ENCODE data around the gene EZH2. TPM values are rescaled to one million over a fixed set of nuclear protein-coding genes. Genes with fewer than 3 reads are reported as not detected.

EZH2 gene
- 1 to 10 TPM in 1 of 4 donors, under 1 TPM in 3; 0.62 to 1.5 (median 0.65) TPM for total RNA-seq

- ATAC-seq = peak; percentile 44
- peak within 1 kb of the TSS; percentile 36 to 97 (median 92) for H3K27ac ChIP-seq
- H3K4me3 ChIP-seq = peak within 1 kb of the TSS; percentile 45 to 95
- H3K9me3 ChIP-seq = no peaks in the 10 kb centered on the region
- TF ChIP-seq EP300 (IDR thresholded peaks at IDR 0.05) (no peak), CTCF (IDR thresholded peaks at IDR 0.05) (no peak), POLR2A (IDR thresholded peaks at IDR 0.05) (no peak), POLR2AphosphoS5 (IDR thresholded peaks at IDR 0.05) (no peak)
- H3K4me1 ChIP-seq = peaks cover 0 to 16% (median 0%) of the 10 kb centered on the region in 3 donors
- peaks cover 31% of the 10 kb centered on the region for H3K27me3 ChIP-seq
- H3K36me3 ChIP-seq = no peaks in the 10 kb centered on the region
- WGBS, 2 donors (ENCODE audit: low coverage in 1 of 2) = no CpG with 5 or more reads among the region's 50 CpGs
These were observed at the start of gene EZH2 for GRCh38 chr7:148884049-148884298. Gene EZH2, minus strand, starts transcription at chr7:148884291. Its CDS starts 36,993 bp downstream, at chr7:148847298.

DNA sequence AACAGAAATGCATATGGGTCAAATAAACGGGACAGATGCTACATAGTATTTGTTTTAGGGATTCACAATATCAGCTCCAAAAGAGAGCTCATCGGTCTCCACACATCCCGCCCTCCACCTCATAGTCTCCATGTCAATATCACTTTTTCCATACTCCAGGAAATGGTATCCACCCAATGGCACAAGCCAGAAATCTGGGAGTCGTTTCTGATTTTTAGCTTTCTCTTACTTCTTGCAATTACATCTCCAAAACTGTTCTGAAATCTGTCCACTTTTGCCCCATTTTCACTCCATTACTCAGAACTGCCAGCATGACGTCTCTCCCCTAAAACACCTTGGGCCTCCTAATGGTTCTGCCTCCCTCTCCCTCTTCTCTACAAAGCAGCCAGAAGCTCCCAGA lies 47.4 kb upstream of the EZH2 start:
- no peak for TF ChIP-seq POLR2A (IDR thresholded peaks at IDR 0.05)
- 62 to 64% methylated on average over 4 to 5 of the region's 5 CpGs for WGBS, 2 donors (ENCODE audit: low coverage in 1 of 2)
- Histone ChIP-seq H3K27me3 (no peaks in the 10 kb centered on the region), H3K4me1 (no peaks in the 10 kb centered on the region), H3K9me3 (no peaks in the 10 kb centered on the region), H3K36me3 (no peaks in the 10 kb centered on the region), H3K27ac (no peak overlapping the region), H3K4me3 (no peak overlapping the region)
- ATAC-seq = no peak

DNA sequence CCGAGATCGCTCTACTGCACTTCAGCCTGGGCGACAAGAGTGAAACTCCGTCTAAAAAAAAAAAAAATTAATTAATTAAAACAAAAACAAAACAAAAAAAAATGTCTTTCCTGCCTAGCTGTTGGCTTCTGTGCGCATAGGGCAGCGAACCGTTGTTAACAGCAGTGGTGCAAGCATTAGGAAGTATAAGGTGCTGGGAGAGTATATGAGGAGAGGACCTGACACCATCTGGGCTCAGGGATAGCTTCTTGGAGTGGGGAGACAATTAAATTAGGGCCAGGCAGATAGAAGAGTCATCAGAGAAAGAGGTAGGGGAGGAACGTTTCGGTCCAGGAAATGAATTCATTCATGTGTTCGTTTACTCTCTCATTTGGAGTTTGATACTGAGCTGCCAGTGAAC lies 46.2 kb upstream of the EZH2 start:
- Histone ChIP-seq H3K9me3 (no peaks in the 10 kb centered on the region), H3K4me3 (no peak overlapping the region), H3K27ac (no peak overlapping the region), H3K36me3 (no peaks in the 10 kb centered on the region), H3K27me3 (no peaks in the 10 kb centered on the region), H3K4me1 (no peaks in the 10 kb centered on the region)
- no peak for TF ChIP-seq CTCF (IDR thresholded peaks at IDR 0.05)
- TF ChIP-seq POLR2AphosphoS5 (IDR thresholded peaks at IDR 0.05) = no peak
- no peak for TF ChIP-seq POLR2A (IDR thresholded peaks at IDR 0.05)
- TF ChIP-seq EP300 (IDR thresholded peaks at IDR 0.05) = no peak
- 81% methylated on average over 10 of the region's 10 CpGs; no CpG with 5 or more reads in 1 of the 2 donors for WGBS, 2 donors (ENCODE audit: low coverage in 1 of 2)
- no peak for ATAC-seq

DNA sequence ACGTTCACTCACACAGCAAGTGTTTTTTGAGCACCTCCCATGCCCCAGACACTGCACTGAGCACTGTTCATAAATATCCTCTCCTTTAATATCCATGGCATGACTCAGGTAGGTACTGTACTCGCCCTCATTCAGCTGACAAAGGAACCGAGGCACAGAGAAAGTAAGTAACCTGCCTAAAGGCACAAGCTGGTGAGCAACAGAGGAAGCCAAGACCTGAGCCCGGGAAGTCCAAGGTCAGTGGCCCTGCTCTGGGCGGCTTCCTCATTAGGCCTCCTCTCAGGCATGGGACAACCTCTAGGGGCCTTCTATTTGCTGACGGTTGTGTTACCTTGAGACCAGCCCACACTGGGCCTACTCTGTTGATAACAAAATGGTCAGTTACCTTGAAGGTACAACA lies 45.1 kb upstream of the EZH2 start:
- 86 to 100% methylated on average over 1 to 2 of the region's 6 CpGs for WGBS, 2 donors (ENCODE audit: low coverage in 1 of 2)
- H3K4me3 ChIP-seq = no peak overlapping the region

GRCh38 chr7:148927123-148928045 lies 43.3 kb upstream of the EZH2 start:
- Histone ChIP-seq H3K4me3 (no peak overlapping the region), H3K9me3 (no peaks in the 10 kb centered on the region), H3K4me1 (no peaks in the 10 kb centered on the region), H3K27ac (no peak overlapping the region), H3K36me3 (no peaks in the 10 kb centered on the region), H3K27me3 (no peaks in the 10 kb centered on the region)
- TF ChIP-seq CTCF (IDR thresholded peaks at IDR 0.05) = no peak
- no peak for TF ChIP-seq POLR2A (IDR thresholded peaks at IDR 0.05)
- no peak for TF ChIP-seq EP300 (IDR thresholded peaks at IDR 0.05)
- TF ChIP-seq POLR2AphosphoS5 (IDR thresholded peaks at IDR 0.05) = no peak
- no peak for ATAC-seq
- 47 to 71% methylated on average over 5 to 10 of the region's 10 CpGs for WGBS, 2 donors (ENCODE audit: low coverage in 1 of 2)

More for the DNA sequence above, 45.1 kb upstream of the EZH2 start:
- Histone ChIP-seq H3K9me3 (no peaks in the 10 kb centered on the region), H3K27me3 (no peaks in the 10 kb centered on the region), H3K27ac (no peak overlapping the region), H3K4me1 (no peaks in the 10 kb centered on the region), H3K36me3 (no peaks in the 10 kb centered on the region)
- TF ChIP-seq CTCF (IDR thresholded peaks at IDR 0.05) (no peak), POLR2A (IDR thresholded peaks at IDR 0.05) (no peak), POLR2AphosphoS5 (IDR thresholded peaks at IDR 0.05) (no peak), EP300 (IDR thresholded peaks at IDR 0.05) (no peak)
- no peak for ATAC-seq
